Upper lobe of left lung (tissue), 4 donors: ENCODE results near the gene SLC25A25.

Experiments
- EP300 ChIP-seq, 4 donors: sonication (generic); formaldehyde crosslinking; IDR thresholded peaks; one replicate each; pipeline ENCODE4 v1.5.1; 2017; ENCODE audit warnings: antibody characterized with exemption in 4 of 4, control low read depth in 2 of 4
- POLR2A ChIP-seq, 4 donors: fragments of 450-650 bp; IDR thresholded peaks; one replicate each; pipeline ENCODE4 v1.5.1; 2016 to 2017; ENCODE audit warnings: antibody characterized with exemption in 4 of 4, mild to moderate bottlenecking in 2 of 4
- TF ChIP-seq, protein P1 (sequence below), 6 experiments: fragments of 450-650 bp in 4 of 6; fragments of 200-600 bp in 2 of 6; sonication (generic) in 2 of 6; IDR thresholded peaks; one replicate each; pipeline ENCODE4 v1.5.1; 2016 to 2019; ENCODE audit warnings: antibody characterized with exemption in 6 of 6

- TF ChIP-seq EP300 (IDR thresholded peaks at IDR 0.05): no peak
- TF ChIP-seq, protein P1, sequence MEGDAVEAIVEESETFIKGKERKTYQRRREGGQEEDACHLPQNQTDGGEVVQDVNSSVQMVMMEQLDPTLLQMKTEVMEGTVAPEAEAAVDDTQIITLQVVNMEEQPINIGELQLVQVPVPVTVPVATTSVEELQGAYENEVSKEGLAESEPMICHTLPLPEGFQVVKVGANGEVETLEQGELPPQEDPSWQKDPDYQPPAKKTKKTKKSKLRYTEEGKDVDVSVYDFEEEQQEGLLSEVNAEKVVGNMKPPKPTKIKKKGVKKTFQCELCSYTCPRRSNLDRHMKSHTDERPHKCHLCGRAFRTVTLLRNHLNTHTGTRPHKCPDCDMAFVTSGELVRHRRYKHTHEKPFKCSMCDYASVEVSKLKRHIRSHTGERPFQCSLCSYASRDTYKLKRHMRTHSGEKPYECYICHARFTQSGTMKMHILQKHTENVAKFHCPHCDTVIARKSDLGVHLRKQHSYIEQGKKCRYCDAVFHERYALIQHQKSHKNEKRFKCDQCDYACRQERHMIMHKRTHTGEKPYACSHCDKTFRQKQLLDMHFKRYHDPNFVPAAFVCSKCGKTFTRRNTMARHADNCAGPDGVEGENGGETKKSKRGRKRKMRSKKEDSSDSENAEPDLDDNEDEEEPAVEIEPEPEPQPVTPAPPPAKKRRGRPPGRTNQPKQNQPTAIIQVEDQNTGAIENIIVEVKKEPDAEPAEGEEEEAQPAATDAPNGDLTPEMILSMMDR (IDR thresholded peaks at IDR 0.05): no peak
- no peak for TF ChIP-seq POLR2A (IDR thresholded peaks at IDR 0.05)
These were observed 20.8 kb upstream of the SLC25A25 start for GRCh38 chr9:128047231-128047630.
